Activated CD4-positive, alpha-beta T cell treated with anti-CD3 and anti-CD28 coated beads, Interleukin-2, amount 50 U/mL, for 16 hours (primary cell): ENCODE data around the gene JARID2.
"Not testable (repeated sequence)": the region's sequence is repeated elsewhere in the genome, so short reads cannot be mapped to it uniquely, and the experiment has no call there.

Experiments
- DNase-seq: peaks from one replicate; pipeline ENCODE4 v3.0.0-alpha.2; 2020

JARID2 gene

DNA sequence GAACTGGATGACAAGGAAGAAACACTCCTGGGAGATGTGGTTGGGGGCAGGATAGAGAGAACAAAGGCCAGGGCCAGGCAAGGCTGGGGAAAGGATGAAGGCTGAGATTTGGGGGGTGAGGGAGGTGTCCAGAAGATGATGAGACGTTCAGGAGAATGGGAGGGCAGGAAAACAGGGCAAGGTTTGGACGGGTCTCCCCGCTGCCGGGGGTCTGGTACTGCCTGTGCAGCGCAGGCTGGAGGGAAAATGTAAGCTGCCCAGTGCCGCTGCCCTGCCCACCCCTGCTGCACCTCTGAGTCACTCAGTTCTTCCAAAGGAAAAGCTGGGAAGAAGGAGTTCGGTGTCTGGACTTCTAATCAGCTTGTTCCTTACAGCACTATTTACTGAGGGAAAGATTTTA is 286.1 kb downstream of the JARID2 start:
- DNase-seq, result no peak

- no peak for DNase-seq
Measured at GRCh38 chr6:15533379-15534026, 287.6 kb downstream of the JARID2 start.

- no peak for DNase-seq
Measured at GRCh38 chr6:15534974-15535373, 289.1 kb downstream of the JARID2 start.

- no peak for DNase-seq
Measured at GRCh38 chr6:15535495-15536197, 289.8 kb downstream of the JARID2 start.

DNA sequence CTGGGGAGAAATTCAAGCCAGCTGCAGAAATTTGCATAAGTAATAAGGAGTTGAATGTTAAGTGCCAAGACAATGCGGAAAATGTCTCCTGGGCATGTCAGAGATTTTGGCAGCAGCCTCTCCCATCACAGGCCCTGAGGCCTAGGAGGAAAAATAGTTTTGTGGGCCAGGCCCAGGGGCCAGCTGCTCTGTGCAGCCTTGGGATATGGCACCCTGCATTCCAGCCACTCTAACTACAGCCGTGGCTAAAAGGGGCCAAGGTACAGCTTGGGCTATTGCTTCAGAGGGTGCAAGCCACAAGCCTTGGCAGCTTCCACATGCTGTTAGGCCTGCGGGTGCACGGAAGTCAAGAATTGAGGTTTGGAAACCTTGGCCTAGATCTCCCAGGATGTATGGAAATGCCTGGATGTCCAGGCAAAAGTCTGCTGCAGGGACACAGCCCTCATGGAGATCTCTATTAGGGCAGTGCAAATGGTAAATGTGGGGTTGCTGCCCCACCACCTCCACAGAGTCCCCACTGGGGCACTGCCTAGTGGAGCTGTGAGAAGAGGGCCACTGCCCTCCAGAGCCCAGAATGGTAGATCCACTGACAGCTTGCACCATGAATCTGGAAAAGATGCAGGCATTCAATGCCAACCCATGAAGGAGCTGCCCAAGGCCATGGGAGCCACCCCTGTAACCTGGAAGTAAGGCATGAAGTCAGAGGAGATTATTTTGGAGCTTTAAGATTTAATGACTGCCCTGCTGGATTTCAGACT is 290.5 kb downstream of the JARID2 start:
- no peak for DNase-seq

GRCh38 chr6:15538106-15538505 is 292.2 kb downstream of the JARID2 start:
- no peak for DNase-seq

DNA sequence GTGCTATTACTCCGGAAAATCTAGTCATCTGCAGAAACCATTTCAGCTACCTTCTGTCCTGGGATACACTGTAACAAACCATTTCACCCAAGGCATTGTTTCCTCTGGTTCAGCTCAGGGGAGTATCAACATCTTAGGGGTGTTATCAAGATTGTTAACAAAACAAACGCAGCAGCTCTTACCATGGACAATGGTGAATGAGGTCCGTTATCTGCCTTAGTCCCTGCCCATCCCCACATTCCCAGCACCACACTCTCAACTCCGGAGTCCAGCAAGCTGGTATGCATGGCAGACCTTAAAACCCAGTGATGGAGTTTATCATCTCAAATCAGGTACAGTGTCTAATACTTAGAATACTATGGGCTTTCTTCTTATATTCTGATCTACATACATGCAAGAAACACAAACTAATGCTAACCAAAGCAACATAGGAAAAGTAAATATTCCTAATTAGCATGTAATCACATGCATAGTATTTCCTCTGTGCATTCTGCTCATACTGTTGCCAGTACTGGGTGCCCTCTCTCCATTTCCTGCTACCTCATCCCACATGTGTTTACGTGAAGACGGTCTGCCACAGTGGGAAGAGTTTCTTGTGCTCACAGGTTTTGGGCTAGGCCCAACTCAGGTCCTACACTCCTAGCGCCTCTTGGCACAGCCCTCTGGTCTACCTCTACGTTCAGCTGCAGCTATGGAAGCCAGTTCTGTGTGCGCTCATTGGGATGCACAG is 293.1 kb downstream of the JARID2 start:
- DNase-seq, result no peak

DNA sequence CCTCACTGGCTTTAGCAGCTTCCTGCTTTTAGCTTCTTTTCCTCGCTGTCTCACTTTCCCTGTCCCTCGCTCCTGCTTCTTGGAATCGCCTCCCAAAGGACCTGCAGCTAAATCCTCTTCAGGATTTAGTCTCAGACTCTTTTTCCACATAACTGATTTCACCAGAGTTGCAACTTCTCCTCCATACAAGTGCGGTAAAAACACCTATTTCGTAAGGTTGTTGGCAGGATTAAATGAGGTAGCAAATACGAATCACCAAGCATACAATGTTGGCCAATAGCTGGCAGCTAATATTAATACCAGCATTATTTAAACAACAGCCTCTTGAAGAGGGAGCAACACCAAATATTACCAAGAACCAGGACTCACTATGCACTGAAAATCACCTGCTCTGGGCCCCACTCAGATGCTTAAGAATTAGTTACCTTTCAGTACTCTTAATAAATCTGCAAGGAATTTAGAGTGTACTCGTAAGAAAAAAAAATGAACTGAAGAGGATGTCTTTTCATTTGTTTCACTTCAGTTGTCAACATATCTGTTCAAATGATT is 293.9 kb downstream of the JARID2 start:
- DNase-seq, result no peak

DNA sequence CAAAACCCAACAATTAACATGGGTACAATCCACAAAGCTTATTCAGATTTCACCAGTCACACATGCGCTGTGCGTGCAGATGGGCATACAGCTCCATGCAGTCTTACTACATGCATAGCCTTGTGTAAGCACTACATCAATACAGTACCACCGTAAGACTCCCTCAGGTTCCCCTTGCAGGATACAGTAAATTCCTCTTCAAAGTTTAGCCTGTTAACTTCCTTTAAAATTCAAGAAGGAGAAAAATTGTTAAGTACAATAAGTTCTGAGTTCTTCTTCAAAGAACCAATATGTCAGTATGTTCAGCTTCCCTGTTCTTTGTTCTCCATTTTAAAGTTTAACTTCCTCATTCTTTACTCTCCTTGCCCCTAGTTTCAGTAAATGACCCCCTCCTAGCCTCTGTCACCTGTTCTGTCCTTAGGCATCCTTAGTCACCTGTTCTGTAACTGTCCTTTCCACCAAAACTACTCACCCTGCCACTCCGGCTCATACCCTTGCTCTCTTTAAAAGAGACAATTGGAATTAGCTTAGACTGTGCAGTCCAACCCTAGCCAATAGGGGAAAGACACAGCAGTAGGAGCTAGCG is 297.6 kb downstream of the JARID2 start:
- not testable (repeated sequence) for DNase-seq

DNA sequence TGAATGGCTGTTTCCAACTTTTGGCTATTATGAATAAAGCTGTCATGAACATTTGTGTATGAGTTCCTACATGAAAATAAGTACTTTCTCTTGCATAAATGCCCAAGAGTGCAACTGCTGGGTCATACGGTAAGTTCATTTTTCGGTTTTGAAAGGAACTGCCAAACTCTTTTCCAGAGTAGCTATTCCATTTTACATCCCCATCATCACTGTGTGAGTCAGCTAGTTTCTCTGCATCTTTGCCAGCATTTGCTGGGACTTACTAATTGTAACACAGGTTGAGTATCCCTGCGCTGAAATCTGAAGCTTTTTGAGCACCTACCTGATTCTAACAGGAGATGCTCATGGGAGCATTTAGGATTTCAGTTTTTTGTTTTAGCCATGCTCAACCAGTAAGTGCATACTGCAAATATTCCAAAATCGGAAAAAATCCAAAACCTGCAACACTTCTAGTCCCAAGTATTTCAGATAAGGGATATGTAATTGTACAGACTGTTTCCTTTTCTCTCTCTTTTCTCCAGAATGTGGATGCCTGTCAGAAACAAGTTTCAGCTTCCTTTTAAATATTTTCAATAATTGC is 298.5 kb downstream of the JARID2 start:
- DNase-seq, result no peak

DNA sequence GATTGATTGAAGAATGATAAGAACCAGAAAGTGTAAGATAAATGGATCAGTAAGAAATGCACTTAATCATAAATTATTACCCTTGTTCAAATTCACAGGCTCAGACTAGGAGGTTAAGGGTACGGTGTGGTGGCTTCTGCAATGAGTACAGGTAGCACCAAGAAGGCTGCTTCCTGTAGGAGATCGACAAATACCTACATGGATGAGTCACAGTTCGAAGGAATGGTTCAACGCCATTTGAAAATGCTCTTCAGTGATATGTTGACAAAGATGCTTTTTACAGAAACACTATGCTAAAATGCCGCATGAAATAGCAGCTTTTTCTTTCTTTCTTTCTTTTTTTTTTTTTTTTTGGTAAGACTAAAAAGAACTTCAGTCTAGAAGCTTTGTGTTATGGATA is 300.7 kb downstream of the JARID2 start:
- no peak for DNase-seq

GRCh38 chr6:15547400-15547799 is 301.5 kb downstream of the JARID2 start:
- DNase-seq, result no peak

DNA sequence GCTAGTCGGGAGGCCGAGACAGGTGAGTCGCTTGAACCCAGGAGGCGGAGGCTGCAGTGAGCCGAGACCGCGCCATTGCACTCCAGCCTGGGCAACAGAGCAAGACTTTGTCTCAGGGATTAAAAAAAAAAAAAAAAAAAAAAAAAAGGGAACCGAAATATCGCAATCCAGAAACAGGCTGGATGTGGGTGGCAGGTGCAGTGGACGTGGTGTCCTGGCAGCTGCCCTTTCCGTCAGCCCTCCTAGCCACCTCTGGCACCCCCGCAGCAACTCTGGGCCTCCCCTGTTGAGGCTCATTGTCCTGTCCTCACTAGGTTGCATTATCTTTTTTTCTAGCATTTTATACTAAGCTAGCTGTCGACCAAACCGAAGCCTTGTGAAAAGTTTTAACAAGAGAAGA is 303.5 kb downstream of the JARID2 start:
- no peak for DNase-seq

DNA sequence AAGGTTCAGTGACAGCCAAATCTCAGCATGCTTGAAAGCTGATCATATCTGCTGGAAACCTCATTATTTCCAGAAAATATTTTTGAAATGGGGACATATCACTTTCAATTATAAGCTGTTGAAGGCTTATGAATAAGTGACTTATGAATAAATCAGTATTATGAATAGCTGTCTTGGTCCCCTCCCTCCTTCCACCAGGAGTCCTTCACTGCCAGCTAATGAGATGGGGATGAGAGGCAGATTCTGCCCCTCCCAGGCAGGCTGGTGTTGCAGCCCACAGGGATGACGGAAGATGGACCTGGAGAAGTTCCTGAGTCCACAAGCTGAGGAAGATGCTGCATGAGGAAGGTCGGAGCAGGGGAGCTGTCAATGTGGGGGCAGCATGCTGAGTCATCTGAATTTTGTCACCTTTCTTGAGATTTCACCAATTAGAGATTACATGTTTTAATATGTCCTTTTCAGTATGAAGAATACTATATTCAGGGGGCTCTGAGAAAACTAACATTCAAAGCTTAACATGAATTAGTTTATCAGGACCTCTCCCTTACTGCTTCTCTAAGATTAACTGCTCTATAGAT is 304.8 kb downstream of the JARID2 start:
- DNase-seq, result no peak

GRCh38 chr6:15551262-15551661 is 305.4 kb downstream of the JARID2 start:
- no peak for DNase-seq

DNA sequence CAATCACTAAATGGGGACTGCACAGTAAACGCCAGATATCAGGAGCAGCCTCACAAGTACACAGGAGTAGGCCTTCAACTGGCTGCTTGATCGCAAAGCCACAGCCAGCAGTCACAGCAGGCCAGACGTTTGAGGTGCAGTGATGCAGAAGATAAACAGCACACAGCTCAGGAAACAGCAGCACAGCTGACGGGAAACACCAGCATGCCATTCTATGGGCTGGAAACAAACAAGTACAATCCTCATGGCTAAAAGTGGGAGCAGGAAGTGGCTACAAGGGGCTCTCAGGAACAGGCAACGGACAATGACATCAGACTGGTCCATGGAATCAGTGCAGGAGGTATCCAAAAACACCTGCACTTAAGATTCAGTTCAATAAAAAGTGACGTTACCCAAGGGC is 305.9 kb downstream of the JARID2 start:
- DNase-seq, result no peak

- no peak for DNase-seq
Measured at GRCh38 chr6:15553031-15553430, 307.2 kb downstream of the JARID2 start.

DNA sequence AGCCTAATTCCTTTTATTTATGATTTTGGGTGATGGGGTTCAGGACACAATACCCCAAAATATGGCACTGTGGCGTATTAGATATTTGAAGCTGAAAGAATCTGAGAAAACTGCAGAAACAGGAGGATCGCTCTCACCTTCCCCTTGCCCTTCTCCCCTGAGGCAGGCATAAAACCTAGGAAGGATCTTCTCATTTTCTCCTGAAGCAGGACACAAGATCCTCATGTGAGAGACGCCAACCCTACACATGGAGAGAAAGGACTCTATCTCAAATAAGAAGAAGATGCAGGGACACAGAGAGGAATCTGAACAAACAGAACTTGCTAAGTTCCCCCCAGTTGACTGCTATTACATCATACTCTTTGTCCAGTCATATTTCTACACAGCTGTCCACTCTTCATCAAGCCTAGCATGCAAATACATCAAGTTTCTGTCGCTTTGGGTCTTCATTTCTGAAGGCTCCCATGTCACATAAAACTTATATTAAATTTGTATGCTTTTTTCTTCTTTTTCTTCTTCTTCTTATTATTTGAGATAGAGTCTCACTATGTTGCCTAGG is 307.9 kb downstream of the JARID2 start:
- no peak for DNase-seq

- no peak for DNase-seq
Measured at GRCh38 chr6:15554728-15555100, 308.8 kb downstream of the JARID2 start.

DNA sequence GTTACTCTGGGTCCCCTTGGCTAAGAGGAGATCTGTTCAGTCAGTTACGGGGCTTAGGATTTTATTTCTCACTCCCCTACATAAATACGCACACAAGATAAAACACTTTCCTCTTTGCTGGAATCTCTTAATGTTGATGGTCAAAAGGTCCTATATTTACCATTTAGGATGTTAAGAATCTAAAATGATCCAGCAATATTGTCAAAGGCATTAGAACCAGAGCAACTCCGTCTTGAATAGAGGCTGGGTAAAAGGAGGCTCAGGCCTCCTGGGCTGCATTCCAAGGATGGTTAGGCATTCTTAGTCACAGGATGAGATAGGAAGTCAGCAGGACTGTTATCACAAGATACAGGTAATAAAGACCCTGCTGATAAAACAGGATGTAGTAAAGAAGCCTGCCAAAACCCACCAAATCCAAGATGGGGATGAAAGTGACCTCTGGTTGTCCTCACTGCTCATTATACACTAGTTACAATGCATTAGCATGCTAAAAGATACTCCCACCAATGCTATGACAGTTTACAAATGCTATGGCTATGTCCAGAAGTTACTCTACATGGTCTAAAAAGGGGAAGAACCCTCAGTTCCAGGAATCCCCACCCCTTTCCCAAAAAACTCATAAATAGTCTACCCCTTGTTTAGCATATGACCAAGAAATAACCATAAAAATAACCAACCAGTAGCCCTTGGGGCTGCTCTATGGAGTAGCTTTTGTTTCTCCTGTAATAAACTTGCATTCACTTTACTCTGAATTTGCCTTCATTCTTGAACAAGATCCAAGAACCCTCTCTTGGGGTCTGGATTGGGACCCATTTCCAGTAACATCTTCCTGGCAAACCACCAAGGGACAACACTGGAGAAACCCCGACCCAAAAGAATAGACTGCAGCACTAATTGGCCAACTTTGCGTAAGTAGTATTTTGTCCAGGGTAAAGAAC is 309.5 kb downstream of the JARID2 start:
- DNase-seq, result no peak
